ENCODE measurements around the gene TMEM184A. TPM values are rescaled to one million over a fixed set of nuclear protein-coding genes. Genes with fewer than 3 reads are reported as not detected.
A peak's percentile ranks its signal among the peaks of the same experiment; 100 is the strongest.

Gene TMEM184A
- total and polyA plus RNA-seq, 2 of the 4 experiments (the other 2 are of a cell fraction), result 0.36 to 1.9 TPM

DNA sequence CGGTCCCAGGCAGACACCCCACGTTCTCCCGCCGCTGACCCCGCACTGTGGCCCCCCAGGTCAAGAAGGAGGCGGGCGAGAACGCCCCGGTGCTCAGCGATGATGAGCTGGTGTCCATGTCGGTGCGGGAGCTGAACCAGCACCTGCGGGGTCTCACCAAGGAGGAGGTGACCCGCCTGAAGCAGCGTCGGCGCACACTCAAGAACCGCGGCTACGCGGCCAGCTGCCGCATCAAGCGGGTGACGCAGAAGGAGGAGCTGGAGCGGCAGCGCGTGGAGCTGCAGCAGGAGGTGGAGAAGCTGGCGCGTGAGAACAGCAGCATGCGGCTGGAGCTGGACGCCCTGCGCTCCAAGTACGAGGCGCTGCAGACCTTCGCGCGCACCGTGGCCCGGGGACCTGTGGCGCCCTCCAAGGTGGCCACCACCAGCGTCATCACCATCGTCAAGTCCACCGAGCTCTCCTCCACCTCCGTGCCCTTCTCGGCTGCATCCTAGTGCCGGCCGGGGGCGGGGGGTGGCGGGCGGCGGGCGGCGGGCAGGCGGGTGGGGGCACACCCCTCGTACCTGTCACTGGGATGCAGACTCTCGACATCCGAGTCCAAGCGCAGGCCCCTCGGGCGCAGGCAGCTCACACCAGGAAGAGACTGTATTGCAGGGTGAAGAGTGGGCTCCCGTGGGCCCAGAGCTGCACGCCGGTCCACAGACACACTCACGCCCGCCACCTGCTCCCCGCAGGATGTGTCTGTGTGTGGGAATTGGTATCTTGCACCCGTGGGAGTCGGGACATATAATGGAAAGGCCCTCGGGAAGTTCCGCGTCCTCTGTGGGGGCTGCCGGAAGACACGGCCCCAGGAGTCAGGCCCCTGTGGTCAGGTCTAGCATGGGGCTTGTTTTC, 15.9 kb downstream of the TMEM184A start:
- 96% methylated on average over 37 of the region's 73 CpGs; no CpG with 5 or more reads in 1 of the 2 experiments for WGBS, 2 experiments (ENCODE audit: extremely low coverage in 2 of 2, insufficient read length in 1 of 2)
- ChIA-PET POLR2A (ENCODE audit: unreplicated experiment) (no interaction called here), CTCF (no interaction called here)
- Histone ChIP-seq H4K20me1 (ENCODE audit: insufficient read depth, low read length) (peaks cover 26% of the 10 kb centered on the region), H3K23ac (ENCODE audit: low read depth, low read length) (no peak overlapping the region), H2AK5ac (ENCODE audit: low read depth, low read length) (0 out of 2 replicates have a peak overlapping the region, but pooled peaks have one; percentile 82), H3K27ac (ENCODE audit: insufficient read depth, low read length) (no peak overlapping the region), H4K8ac (ENCODE audit: low read depth in 2 of 2, low read length in 2 of 2) (no peak overlapping the region), H3K4ac (ENCODE audit: low read depth, low read length) (no peak overlapping the region), H4K5ac (ENCODE audit: low read depth, low read length) (no peak overlapping the region), H2BK15ac (ENCODE audit: low read depth, low read length) (no peak overlapping the region), H3K14ac (replicated peaks; ENCODE audit: low read depth, low read length) (no peak overlapping the region), H3K4me3 (ENCODE audit: insufficient read depth, low read depth, low read length) (no peak overlapping the region), H3K27me3 (ENCODE audit: control insufficient read depth, insufficient read depth, low read length) (no peaks in the 10 kb centered on the region), H2AK9ac (replicated peaks; ENCODE audit: low read depth, low read length, poor library complexity) (no peak overlapping the region), H4K91ac (ENCODE audit: insufficient read depth, low read depth, low read length) (no peak overlapping the region), H3K79me1 (ENCODE audit: low read depth in 1 of 2, low read length in 2 of 2) (peaks cover 0 to 57% of the 10 kb centered on the region in 2 experiments; a peak in 3 of 4 replicates), H3K4me1 (ENCODE audit: control insufficient read depth, insufficient read depth, low read length) (peaks cover 16% of the 10 kb centered on the region), H3K9ac (ENCODE audit: low read depth, low read length) (no peak overlapping the region), H2AFZ (replicated peaks; ENCODE audit: low read length, poor library complexity) (no peak overlapping the region), H3K18ac (ENCODE audit: low read depth, low read length) (no peak overlapping the region), H3K56ac (ENCODE audit: extremely low read depth, insufficient read depth, low read length) (no peak overlapping the region), H2BK5ac (ENCODE audit: low read depth, low read length, poor library complexity, severe bottlenecking) (no peak overlapping the region), H2BK20ac (ENCODE audit: low read depth, low read length) (no peak overlapping the region), H3K36me3 (ENCODE audit: control insufficient read depth, insufficient read depth, low read length) (peaks cover 48% of the 10 kb centered on the region), H3K4me2 (ENCODE audit: low read depth, low read length) (no peak overlapping the region), H3K9me3 (ENCODE audit: control insufficient read depth, insufficient read depth, low read length) (no peaks in the 10 kb centered on the region), H2BK120ac (ENCODE audit: low read depth, low read length) (no peak overlapping the region), H3K9me1 (ENCODE audit: insufficient read depth, low read length) (peaks cover 7% of the 10 kb centered on the region; the same call in 1 of the 2 replicates)
- no TSS peak for BruUV-seq (replicated peaks)
- ATAC-seq (ENCODE audit: low read depth) (no peak), DNase-seq (no peak)
- intact Hi-C loops (cut with micrococcal nuclease) (loop anchor here (5.0 kb wide), 1 partner anchor 38 kb away; the partner anchor contains the start of gene INTS1), in situ Hi-C loops (cut with MboI; ENCODE audit: low sequenced_read_pairs) (no loop called here), dilution Hi-C loops (cut with HindIII; ENCODE audit: low sequenced_read_pairs, unreplicated experiment) (no loop called here)
- TF ChIP-seq POLR2A (IDR thresholded peaks at IDR 0.05; ENCODE audit: low read depth, low read length) (no peak), FOS (IDR thresholded peaks at IDR 0.05; ENCODE audit: low read depth, low read length) (no peak)
- TF ChIP-seq, protein P1, sequence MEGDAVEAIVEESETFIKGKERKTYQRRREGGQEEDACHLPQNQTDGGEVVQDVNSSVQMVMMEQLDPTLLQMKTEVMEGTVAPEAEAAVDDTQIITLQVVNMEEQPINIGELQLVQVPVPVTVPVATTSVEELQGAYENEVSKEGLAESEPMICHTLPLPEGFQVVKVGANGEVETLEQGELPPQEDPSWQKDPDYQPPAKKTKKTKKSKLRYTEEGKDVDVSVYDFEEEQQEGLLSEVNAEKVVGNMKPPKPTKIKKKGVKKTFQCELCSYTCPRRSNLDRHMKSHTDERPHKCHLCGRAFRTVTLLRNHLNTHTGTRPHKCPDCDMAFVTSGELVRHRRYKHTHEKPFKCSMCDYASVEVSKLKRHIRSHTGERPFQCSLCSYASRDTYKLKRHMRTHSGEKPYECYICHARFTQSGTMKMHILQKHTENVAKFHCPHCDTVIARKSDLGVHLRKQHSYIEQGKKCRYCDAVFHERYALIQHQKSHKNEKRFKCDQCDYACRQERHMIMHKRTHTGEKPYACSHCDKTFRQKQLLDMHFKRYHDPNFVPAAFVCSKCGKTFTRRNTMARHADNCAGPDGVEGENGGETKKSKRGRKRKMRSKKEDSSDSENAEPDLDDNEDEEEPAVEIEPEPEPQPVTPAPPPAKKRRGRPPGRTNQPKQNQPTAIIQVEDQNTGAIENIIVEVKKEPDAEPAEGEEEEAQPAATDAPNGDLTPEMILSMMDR (conservative IDR thresholded peaks at IDR 0.05; ENCODE audit: low read depth, low read length), result no peak
